ENCODE measurements around the gene CAPN2.
"Not testable (repeated sequence)": the region's sequence is repeated elsewhere in the genome, so short reads cannot be mapped to it uniquely, and the experiment has no call there.

The CAPN2 gene

GRCh38 chr1:223731133-223731770 is 18.9 kb downstream of the CAPN2 start:
- TF ChIP-seq CTCF (IDR thresholded peaks at IDR 0.05; ENCODE audit: control insufficient read depth, insufficient read depth, low read depth, low read length, missing control alignments) = no peak
- no peak for DNase-seq (ENCODE audit: low read depth)
- no peak overlapping the region for H3K4me3 ChIP-seq (ENCODE audit: control insufficient read depth, low read depth, low read length)

GRCh38 chr1:223732993-223733798 is 20.9 kb downstream of the CAPN2 start:
- no peak for TF ChIP-seq CTCF (IDR thresholded peaks at IDR 0.05; ENCODE audit: control insufficient read depth, insufficient read depth, low read depth, low read length, missing control alignments)
- no peak overlapping the region for H3K4me3 ChIP-seq (ENCODE audit: control insufficient read depth, low read depth, low read length)
- DNase-seq (ENCODE audit: low read depth) = no peak

GRCh38 chr1:223733898-223734852 is 21.8 kb downstream of the CAPN2 start:
- DNase-seq (ENCODE audit: low read depth) = no peak
- TF ChIP-seq CTCF (IDR thresholded peaks at IDR 0.05; ENCODE audit: control insufficient read depth, insufficient read depth, low read depth, low read length, missing control alignments) = no peak
- H3K4me3 ChIP-seq (ENCODE audit: control insufficient read depth, low read depth, low read length) = no peak overlapping the region

- not testable (repeated sequence) for H3K4me3 ChIP-seq (ENCODE audit: control insufficient read depth, low read depth, low read length); DNase-seq (ENCODE audit: low read depth)
Measured at GRCh38 chr1:223736638-223737037, 24.3 kb downstream of the CAPN2 start.

GRCh38 chr1:223737342-223737741 is 25.0 kb downstream of the CAPN2 start:
- H3K4me3 ChIP-seq (ENCODE audit: control insufficient read depth, low read depth, low read length) = no peak overlapping the region
- no peak for DNase-seq (ENCODE audit: low read depth)
- no peak for TF ChIP-seq CTCF (IDR thresholded peaks at IDR 0.05; ENCODE audit: control insufficient read depth, insufficient read depth, low read depth, low read length, missing control alignments)

GRCh38 chr1:223738465-223739365 is 26.4 kb downstream of the CAPN2 start:
- TF ChIP-seq CTCF (IDR thresholded peaks at IDR 0.05; ENCODE audit: control insufficient read depth, insufficient read depth, low read depth, low read length, missing control alignments) = no peak
- DNase-seq (ENCODE audit: low read depth) = no peak

More at GRCh38 chr1:223738465-223739365, 26.4 kb downstream of the CAPN2 start:
- H3K4me3 ChIP-seq (ENCODE audit: control insufficient read depth, low read depth, low read length) = no peak overlapping the region
